Measurements from ENCODE around the gene ASPG. TPM values are rescaled to one million over a fixed set of nuclear protein-coding genes. Genes with fewer than 3 reads are reported as not detected.
A peak's percentile ranks its signal among the peaks of the same experiment; 100 is the strongest.

ASPG gene
- total RNA-seq, 1 donor from 2014 or later = 44.1 TPM

DNA sequence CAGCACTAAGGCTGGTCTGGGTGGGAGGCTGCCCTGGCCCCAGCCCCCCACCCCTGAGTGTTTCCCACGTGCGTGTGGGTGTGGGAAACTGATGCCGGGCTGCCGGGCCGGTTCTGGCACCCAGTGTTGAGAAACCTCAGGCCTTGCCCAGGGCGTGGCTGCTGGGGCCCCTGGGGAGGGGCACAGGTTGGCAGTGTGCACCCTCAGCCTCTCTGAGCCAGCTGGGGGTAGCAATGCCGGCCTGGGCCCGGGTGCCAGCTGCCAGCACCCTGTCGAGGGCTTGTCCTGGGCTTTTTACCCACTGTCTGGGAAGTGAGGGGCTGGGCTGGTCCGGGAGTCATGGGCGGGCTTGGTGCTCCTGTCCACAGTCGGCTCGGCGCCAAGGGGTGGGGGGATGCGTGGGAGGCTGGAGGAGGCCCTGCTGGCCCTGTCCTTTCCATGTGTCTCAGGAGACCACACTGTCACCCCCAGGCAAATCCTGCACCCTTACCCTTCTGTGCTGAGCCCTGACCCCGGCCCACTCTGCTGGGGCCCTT lies 15.7 kb downstream of the ASPG start:
- intact Hi-C loops (cut with DNase I) = no loop called here
- DNase-seq (peak; percentile 37), ATAC-seq (ENCODE audit: poor library complexity) (no peak)

DNA sequence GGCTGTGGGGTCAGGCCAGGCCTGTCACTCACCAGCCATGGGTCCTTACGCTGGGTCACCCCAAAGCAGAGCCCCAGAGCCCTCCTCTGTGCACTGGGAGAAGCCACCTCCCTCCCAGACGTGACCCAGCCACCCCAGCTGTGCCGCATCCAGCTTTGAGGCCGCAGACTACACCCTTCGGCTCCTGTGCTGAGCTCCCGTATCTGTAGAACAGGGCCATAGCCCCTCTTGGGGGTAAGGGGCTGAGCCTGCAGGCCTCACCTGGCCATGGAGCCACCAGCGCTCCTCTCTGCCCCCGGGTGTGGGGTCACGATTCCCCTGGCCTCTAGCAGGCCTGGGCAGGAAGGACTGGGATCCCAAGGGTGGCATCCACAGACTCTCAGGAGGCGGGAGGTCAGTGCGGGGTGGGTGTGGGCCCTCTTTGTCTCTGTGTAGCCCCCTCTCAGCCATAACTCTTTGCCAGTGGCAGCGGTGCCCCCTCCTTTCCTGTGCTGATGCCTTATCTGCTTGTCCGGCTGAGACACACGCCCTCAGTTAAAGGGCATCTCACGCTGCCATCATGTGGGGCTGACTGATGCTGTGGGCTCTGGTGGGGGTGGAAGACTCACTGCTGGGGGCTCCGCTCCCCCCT lies 16.3 kb downstream of the ASPG start:
- no peak for ATAC-seq (ENCODE audit: poor library complexity)
- intact Hi-C loops (cut with DNase I) = no loop called here
- DNase-seq = no peak

DNA sequence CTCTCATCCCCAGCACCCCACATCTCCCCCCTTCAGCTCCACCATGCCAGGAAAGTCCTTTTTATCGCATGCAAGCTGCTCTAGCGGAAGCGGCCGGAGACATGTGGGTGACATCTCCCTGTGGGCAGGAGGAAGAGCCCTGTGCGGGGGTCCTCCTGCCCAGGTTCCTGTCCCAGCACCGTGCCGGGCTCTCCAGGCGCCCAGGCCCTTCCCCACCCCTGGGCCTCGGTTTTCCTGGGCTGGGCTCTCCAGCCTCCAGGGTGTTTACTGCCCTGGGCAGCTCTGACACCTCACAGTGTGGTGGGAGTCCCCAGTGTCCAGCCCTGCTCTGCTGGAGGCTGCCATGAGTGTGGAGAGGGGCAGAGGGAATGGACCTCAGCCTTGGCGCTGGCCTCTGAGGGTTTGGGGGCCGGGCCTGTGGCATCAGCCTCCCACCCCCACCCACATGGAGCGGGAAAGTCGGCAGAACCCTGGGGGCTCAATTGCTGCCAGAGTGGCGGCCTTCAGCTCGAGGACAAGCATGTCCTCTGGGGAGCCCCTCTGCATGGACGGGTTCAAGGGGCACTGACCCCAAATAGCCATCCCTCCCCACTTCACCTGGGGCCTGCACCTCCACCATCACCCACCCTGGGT lies 16.9 kb downstream of the ASPG start:
- intact Hi-C loops (cut with DNase I) = no loop called here
- DNase-seq (peak; percentile 30), ATAC-seq (ENCODE audit: poor library complexity) (no peak)

DNA sequence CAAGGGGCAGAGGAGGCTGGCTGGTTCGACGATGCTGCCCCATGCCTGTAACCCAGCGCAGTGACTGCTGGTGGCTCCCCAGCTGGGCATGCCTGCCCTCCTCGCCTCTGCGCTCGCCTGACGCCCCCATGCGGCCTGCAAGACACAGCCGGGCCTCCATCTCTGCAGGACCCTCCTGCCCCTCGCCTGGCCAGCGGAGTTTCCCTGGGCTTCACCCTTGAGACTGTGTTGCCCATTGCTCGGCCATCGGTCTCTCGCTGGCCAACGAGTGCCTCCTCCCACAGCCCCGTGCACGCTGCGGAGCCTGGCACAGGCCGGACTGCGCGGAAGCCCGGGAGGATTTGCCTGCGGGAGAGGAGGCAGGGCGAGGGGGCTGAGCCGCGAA lies 17.6 kb downstream of the ASPG start:
- intact Hi-C loops (cut with DNase I) = no loop called here
- DNase-seq (no peak), ATAC-seq (ENCODE audit: poor library complexity) (no peak)

DNA sequence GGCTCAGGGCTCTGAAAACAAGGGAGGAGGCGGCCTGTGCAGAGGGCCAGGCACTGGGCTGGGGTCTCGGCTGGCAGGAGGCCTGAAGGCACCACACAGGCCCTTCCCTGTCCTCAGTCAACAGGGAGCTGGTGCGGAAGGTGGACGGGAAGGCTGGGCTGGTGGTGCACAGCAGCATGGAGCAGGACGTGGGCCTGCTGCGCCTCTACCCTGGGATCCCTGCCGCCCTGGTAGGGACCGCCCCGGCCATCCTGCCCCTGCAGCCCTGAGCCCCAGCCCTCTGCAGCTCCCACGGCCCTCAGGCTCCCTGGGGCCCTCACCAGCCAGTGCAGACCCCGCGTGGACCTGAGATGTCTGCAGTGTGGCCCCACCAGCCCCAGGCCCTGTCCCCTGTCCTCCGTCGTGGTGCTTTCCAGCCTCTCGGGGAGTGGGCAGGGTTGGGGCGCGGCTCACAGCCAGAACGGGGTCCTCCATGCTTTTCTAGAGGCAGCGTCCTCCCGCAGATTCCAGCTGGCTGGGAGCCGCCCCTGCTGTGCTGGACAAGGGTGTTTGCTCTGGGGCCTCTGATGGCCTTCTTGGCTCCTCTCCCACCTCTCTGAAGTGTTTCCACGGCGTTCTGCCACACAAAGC lies 18.1 kb downstream of the ASPG start:
- intact Hi-C loops (cut with DNase I) = no loop called here
- DNase-seq (peak; percentile 33), ATAC-seq (ENCODE audit: poor library complexity) (no peak)

DNA sequence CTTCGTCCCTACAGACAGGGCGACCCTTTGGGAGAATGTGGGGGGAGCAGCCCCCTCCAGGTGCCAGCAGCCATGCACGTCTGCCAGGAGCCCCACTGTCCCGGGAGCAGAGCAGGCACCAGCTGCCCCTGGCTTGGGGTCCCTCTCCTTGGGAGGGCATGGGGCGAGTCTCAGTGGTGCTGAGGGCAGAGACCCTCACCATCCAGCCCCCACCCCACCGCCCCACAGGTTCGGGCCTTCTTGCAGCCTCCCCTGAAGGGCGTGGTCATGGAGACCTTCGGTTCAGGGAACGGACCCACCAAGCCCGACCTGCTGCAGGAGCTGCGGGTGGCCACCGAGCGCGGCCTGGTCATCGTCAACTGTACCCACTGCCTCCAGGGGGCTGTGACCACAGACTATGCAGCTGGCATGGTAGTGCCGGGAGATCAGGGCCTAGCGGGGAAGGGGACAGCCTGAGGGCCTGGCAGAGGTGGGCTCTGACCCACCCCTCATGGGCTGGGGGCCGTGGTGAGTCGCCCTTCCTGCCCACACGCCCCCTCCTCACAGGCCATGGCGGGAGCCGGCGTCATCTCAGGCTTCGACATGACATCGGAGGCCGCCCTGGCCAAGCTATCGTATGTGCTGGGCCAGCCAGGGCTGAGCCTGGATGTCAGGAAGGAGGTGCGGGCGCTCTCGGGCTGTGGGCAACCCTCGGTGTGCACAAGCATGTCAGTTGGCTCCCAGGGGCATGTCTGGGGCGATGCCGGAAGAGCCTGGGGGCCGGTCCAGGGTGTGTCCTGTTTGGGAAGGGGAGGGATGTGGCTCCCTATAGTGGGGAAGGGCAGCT lies 18.8 kb downstream of the ASPG start:
- intact Hi-C loops (cut with DNase I) = no loop called here
- peak; percentile 36 for DNase-seq
- ATAC-seq (ENCODE audit: poor library complexity) = no peak

DNA sequence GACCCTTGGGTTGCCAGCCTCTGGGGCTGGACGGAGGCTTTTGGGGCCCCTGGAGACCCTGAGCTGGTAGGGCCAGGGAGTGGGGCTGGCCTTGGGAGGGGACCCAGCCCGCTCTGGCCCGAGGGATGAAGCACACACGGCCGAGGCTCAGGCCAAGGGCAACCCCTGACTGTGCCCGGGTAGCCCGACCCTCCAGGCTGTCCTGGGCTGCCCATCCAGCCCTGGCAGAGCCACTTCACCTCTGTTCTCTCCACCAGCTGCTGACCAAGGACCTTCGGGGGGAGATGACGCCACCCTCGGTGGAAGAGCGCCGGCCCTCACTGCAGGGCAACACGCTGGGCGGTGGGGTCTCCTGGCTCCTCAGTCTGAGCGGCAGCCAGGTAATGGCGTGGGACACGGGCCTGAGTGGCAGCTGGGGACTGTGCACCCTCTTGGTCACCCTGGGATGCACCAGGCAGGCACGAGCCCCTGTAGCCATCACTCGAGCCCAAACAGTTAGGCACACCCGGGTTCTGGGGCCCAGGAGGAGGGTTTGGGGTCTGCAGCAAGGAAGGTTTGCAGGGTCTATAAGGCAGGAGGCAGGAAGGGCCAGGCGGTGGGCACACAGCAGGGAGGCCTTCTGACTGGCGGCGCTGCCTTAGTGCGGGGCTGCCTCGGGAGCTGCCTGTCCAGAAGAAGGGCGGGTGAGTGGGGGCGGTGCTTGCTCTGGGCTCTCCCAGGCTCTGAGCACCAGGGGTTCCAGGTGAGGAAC lies 19.7 kb downstream of the ASPG start:
- DNase-seq (peak; percentile 31), ATAC-seq (ENCODE audit: poor library complexity) (no peak)
- intact Hi-C loops (cut with DNase I) = no loop called here

DNA sequence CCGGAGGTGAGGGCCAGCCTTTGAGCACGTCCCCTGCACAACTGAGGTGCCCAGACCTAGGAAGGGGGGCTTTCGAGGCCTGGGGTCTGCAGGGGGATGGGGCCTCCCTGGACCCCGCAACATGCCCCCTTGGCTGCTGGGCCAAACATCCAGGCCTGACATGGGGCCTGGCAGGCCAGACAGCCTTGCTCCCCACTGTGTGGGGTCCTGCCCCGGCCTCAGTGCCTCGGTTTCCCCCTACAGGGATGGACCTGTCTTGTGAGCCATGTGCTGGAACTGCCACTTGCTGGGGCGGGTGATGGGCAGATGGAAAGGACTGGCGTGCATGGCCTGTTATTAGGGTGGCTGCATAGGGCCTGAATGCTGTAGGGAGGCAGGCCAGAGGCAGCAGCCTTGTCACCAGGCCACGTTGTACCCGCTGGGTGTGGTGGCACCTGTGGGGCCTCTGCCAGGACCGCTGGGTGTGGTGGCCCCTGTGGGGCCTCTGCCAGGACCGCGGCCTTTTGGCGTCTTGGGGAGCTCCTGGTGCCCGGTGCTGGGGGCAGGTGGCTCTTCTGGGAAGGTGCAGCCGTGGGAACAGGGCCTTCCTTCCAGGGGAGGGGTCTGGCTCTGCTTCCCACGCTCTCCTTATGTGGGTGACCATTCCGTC lies 20.4 kb downstream of the ASPG start:
- ATAC-seq (ENCODE audit: poor library complexity) (no peak), DNase-seq (no peak)
- intact Hi-C loops (cut with DNase I) = no loop called here

DNA sequence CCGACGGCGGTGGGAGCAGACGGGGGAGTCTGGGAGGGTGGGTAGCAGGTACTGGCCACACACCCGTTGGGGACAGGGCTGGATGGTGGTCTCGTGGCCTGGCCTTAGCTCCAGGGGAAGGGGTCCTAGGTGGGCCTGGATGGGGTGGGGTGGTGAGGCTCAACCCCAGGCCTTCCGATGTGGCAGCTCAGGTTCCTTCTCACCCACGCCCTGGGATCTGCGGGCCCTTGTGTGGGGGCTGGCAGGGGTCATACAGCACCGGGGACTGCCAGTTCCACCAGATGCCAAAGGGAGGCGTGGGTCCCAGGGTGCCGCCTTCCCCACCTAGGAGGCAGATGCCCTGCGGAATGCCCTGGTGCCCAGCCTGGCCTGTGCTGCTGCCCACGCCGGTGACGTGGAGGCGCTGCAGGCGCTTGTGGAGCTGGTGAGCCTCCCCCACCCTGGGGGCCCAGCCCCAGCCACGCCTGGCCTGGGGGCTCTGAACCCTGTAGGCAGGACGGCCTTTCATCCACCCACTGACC lies 21.0 kb downstream of the ASPG start:
- DNase-seq (peak; percentile 35), ATAC-seq (ENCODE audit: poor library complexity) (no peak)
- intact Hi-C loops (cut with DNase I) = no loop called here

DNA sequence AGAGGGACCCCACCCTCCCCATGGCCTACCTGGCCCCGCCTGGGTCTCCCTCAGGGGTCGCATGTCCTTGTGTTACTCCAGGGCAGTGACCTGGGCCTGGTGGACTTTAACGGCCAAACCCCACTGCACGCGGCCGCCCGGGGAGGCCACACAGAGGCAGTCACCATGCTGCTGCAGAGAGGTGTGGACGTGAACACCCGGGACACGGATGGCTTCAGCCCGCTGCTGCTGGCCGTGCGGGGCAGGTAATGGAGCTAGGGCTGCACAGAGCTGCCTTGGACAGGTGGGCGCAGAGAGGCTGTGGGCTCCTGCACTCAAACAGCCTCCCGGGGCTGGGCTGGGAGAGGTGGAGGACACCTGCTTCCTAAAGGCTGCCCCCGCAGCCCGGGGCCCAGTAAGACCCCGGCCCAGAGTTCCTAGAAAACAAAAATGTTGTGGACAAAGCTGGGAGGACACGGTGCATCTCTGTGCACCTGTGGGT lies 21.6 kb downstream of the ASPG start:
- intact Hi-C loops (cut with DNase I) = no loop called here
- peak; percentile 28 for DNase-seq

DNA sequence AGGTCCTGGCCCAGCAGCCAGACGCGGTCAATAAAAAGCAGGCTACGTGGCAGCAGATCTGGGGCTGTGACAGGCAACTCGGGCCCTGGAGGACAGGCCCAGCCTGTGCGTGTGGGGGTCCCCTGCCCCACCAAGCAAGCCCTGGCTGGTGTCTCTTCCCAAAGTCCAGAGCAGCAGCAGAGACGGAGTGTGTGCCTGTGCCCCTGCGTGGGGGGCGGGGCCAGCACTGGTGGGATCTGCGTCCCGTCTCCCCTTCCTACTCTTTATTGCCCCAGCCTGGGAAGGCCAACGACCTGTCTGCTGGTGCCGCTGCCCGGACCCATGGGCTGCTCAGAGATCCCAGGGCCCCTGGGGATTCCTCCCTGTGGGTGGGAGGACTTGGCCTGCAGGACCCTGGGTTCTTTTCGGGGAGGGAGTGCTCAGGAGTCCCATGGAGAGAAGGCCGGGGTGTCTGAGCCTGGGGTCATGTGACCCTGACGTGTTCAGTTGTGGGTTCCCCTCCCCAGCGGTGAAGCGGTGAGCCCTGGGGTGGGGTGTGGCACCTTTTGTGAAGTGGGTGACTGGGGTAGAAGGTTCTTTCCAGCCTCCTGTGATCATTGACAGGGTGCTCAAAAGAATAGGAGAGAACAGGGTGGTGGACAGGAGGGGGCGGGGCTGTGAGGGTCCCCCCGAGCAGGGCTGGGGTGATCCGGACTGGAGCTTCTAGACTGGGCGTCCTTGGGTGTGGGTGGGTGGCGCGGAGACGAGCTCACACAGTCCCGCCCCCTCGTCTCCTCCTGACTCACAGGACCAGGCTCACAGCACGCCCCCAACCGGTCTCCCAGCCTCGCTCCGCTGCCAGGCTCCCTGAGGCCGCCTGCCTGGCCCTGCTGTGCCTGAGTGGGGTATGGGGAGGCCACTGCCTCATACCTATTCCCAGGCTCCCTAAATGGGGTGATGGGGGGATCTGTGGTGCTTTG lies 22.4 kb downstream of the ASPG start:
- no peak for ATAC-seq (ENCODE audit: poor library complexity)
- intact Hi-C loops (cut with DNase I) = no loop called here
- DNase-seq = no peak

More for the DNA sequence above, 21.6 kb downstream of the ASPG start:
- ATAC-seq (ENCODE audit: poor library complexity) = no peak

DNA sequence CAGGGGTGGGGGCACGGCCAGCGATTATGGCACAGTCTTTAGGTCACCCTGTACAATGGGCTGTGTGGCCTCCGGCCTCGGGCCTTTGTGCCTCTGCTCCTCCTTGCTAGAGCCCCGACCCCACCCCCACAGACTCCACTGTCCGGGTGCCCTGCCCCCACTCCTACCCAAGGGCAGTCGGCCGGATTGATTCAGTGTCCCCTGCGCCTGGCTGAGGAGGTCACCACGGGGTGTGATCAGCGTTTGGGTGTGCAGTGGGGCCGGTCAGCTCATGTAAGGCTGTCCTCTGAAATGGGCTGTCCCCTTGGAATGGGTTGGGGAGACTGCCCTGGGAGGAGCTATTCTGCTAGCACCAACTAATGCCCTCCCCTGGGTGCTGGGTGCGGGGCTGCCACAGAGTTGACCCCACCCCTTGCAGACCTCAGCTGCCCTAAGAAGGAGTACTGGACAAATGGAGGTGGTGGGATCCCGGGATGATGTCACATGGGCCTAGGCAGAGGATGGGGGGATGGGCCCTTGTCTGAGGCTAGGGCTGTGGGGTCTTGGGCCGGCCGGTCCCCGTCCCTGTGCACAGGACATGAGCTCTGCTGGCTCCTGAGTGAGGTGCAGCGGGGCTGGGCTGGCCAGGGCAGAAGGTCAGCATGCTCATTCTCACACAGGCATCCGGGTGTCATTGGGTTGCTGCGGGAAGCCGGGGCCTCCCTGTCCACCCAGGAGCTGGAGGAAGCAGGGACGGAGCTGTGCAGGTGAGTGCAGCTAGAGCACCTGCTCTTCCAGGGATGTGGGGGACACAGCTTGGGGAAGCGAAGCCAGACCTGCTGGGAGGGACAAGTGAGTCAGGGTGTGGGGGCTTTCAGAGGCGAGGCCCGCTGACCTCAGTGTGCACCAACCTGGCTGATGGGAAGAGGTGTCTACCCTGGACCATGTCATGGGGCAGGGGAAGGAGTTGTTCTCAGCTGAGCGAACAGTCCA lies 23.4 kb downstream of the ASPG start:
- intact Hi-C loops (cut with DNase I) = no loop called here
- DNase-seq (peak; percentile 26), ATAC-seq (ENCODE audit: poor library complexity) (no peak)

DNA sequence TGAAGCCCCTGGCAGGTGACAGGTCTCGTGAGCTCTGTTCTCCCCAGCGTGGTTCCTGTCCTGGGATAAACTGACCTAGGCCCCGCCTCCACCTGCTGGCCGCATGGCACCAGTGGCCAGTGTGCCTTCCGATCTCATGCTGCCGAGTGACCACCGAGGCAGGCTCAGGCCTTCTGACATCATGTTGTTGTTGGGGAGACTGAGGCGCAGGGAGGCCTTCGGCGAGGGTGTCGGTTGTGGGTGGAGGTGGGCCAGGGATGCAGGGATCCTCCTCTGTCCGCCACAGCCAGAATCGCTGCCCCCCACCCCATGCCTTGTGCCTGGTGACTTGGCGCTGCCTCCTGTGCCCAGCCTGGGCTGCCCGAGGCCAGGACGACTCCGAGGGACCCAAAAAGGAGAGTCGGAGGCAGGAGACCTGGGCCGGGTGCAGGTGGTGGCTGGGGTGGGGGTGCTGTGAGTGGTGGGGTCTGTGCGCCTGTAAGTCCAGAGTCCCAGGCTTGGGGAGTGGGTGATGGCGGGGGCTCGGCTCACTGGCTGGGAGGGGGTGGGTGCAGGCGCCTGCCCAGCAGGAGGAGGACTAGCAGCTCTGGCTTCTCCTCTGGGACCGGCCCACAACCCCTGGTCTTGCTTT lies 24.3 kb downstream of the ASPG start:
- ATAC-seq (ENCODE audit: poor library complexity) (no peak), DNase-seq (peak; percentile 29)
- intact Hi-C loops (cut with DNase I) = no loop called here

DNA sequence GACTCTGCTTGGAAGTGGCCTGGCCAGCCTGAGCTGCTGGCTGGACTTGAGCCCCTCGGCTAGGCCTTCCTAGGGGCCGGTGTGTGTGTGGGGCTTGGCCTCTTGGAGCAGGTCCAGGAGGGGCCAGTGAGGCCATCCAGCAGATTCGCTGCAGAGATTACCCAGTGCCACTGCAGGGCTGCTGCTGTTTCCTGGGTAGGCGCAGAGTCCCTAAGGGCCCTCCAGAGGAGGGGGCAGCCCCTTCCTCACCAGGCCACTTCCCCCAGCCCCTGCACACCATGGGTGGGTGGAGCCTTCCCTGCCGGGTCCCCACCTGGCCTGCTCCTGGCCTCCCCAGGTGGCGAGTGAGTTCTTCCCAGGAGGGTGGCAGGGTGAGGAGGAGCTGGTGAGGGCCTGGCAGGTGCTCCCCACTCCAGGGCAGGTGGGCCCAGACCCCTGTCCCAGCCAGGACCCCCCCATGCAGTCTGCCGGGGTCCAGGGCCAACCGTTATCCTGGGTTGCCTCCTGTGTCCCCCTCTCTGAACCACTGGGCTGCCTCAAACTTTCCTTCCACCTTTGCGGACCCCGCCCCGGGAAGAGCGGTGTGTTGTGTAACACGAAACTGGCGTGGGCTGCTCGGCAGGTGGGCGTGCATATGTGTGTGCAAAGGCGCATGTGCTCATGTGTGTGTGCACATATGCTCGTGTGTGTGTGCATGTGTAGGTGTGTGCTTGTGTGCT lies 25.1 kb downstream of the ASPG start:
- no peak for ATAC-seq (ENCODE audit: poor library complexity)
- peak; percentile 33 for DNase-seq
- intact Hi-C loops (cut with DNase I) = no loop called here

Measured in Right ventricle myocardium superior (tissue), 1 donor.